GM12891 (cell line): ENCODE results near the gene FTO.

Source experiments
- PAX5 ChIP-seq: IDR thresholded peaks from 2 replicates; pipeline ENCODE4 v1.6.1; 2011; ENCODE audit warnings: low read length, moderate library complexity, mild to moderate bottlenecking; ENCODE audit not compliant: insufficient read depth, severe bottlenecking
- POLR2AphosphoS5 ChIP-seq: IDR thresholded peaks from 2 replicates; pipeline ENCODE4 v1.6.1; 2011; ENCODE audit warnings: low read depth, low read length, control low read depth

GRCh38 chr16:53714205-53715022 lies 10.5 kb downstream of the FTO start:
- TF ChIP-seq PAX5 (no peak), POLR2AphosphoS5 (no peak)
